Activated naive CD8-positive, alpha-beta T cell treated with anti-CD3 and anti-CD28 coated beads, Interleukin-2, amount 50 U/mL, for 24 hours (primary cell): ENCODE measurements around the gene PRDX6.
"Not testable (repeated sequence)": the region's sequence is repeated elsewhere in the genome, so short reads cannot be mapped to it uniquely, and the experiment has no call there.

Source experiments
- ATAC-seq: fragments of 150-1000 bp; cut with Tn5 transposase; one replicate; pipeline ENCODE4 v1.10.0; 2021
- DNase-seq: peaks from one replicate; pipeline ENCODE4 v3.0.0; 2021
- H3K27ac Mint-ChIP-seq: one replicate; pipeline ENCODE4 v1.8.0; 2021; ENCODE audit warnings: mild to moderate bottlenecking, mixed read lengths
- H3K27me3 Mint-ChIP-seq: one replicate; pipeline ENCODE4 v1.8.0; 2021; ENCODE audit warnings: mixed read lengths
- H3K36me3 Mint-ChIP-seq: one replicate; pipeline ENCODE4 v1.8.0; 2021; ENCODE audit warnings: low read depth, mixed read lengths
- H3K4me1 Mint-ChIP-seq: one replicate; pipeline ENCODE4 v1.8.0; 2021; ENCODE audit warnings: mixed read lengths
- H3K4me3 Mint-ChIP-seq: one replicate; pipeline ENCODE4 v1.8.0; 2021; ENCODE audit warnings: mild to moderate bottlenecking, moderate library complexity, mixed read lengths
- H3K9me3 Mint-ChIP-seq: one replicate; pipeline ENCODE4 v1.8.0; 2021; ENCODE audit warnings: mixed read lengths

PRDX6 gene

DNA sequence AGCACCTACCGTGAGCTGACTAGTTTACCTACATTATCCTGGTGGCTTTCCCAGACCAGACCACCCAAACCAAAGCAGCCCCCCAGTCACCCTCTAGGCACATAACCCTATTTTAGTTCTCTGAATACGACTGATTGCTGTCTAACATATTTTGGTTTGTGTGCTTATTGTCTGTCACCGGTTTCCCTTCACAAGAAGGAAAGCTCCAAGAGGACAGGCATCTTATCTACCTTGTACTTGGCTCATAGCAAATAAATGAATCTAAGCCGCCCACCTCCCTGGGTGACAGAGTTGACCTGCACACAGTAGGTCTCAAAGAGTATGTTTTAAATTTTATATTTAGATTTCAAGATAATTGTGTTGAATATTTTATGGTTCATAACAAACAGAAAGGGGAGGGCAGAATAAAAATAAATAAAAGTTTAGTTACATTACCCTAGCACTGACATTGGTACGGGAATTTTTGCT lies 904 bp upstream of the PRDX6 start:
- peak overlapping the region; percentile 87 for H3K4me3 Mint-ChIP-seq
- peaks cover 11% of the 10 kb centered on the region for H3K9me3 Mint-ChIP-seq
- no peak for DNase-seq
- ATAC-seq = no peak
- H3K4me1 Mint-ChIP-seq = peaks cover 50% of the 10 kb centered on the region
- no peaks in the 10 kb centered on the region for H3K27me3 Mint-ChIP-seq
- peak overlapping the region; percentile 89 for H3K27ac Mint-ChIP-seq
- peaks cover 31% of the 10 kb centered on the region for H3K36me3 Mint-ChIP-seq

DNA sequence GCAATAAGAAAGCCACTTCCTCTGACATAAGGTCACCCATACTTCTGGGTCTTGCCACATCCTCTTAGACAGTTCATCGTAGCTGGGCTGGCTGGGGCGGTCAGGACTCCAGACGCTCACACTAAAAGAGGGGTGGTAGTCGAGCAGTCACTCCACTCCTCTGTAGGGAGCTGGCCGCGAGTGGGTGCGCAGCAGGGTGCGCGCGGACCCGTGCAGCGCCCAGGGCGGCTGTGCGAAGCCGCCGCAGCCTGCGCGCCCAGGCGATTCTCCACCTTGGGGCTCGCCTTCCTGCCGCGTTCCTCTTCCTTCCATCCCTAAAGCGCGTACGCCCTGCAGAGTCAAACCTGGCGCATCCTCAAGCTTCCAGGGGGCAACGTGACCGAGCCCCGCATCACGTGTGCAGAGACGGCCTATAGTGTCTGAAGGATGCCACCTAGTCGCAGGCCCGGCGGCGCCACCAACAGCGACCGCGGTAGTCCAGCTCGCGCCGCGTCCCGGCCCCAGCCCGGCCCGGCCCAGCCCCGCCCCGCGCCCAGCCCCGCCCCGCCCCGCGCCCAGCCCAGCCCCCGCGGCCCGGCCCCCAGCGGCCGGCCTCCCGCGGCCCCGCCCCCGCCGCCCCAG lies 360 bp upstream of the PRDX6 start:
- Mint-ChIP-seq H3K27ac (peak overlapping the region; percentile 89), H3K36me3 (peaks cover 31% of the 10 kb centered on the region), H3K4me3 (peak overlapping the region; percentile 89), H3K27me3 (no peaks in the 10 kb centered on the region), H3K9me3 (peaks cover 5% of the 10 kb centered on the region), H3K4me1 (peaks cover 50% of the 10 kb centered on the region)
- ATAC-seq (peak; percentile 91), DNase-seq (peak; percentile 86)

DNA sequence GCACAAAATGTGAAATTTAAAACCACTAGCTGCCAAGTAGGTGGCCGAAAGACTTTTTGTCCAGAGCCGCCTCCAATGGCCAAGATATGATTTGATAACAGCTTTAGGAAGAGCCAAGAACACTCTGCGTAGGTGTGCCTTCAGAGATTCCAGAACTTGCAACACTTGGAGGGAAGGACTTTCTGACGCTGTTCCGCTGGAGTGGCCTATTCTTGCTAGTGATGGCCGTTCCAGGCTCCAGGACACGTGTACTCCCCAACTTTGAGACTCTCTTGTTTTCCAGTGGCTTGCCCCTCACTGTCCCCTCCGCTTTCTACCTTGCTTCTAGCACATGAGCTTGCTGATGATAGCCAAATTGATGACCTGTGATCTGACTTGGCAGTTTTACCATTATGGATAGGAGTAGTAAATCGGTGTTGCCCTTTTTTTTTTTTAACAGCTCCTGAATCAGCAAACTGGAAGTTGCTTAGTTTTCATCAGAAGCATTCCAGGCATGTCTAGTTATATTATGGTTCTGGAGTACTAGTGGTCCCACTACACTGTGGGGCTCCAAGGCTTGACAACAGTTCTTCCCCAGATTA lies 1.0 kb downstream of the PRDX6 start:
- Mint-ChIP-seq H3K9me3 (no peaks in the 10 kb centered on the region), H3K4me1 (peaks cover 51% of the 10 kb centered on the region), H3K4me3 (peak overlapping the region; percentile 89), H3K27me3 (no peaks in the 10 kb centered on the region), H3K27ac (peak overlapping the region; percentile 67), H3K36me3 (peaks cover 36% of the 10 kb centered on the region)
- no peak for DNase-seq
- no peak for ATAC-seq

DNA sequence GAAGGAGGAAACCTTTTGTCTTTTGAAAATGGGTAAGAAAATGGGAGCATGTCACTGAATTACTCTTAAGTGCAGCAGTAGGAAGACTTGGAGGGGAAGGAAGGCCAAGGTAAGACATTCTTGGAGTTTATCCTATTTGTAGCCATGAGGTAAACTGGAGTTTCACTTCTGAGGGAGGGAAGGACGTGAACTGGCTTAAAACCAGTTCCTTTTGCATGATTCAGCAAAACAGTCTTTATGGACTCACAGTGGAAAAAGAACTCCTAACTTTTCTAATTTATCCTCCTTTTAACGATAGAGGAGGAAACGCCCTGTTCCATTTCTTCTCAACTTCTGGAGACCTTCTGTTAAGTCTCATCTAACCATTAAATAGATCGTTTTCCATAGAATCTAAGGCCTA lies 2.5 kb downstream of the PRDX6 start:
- ATAC-seq (no peak), DNase-seq (no peak)
- H3K27ac Mint-ChIP-seq = peak overlapping the region; percentile 16
- peaks cover 45% of the 10 kb centered on the region for H3K36me3 Mint-ChIP-seq
- H3K4me3 Mint-ChIP-seq = peak overlapping the region; percentile 31
- no peaks in the 10 kb centered on the region for H3K9me3 Mint-ChIP-seq
- no peaks in the 10 kb centered on the region for H3K27me3 Mint-ChIP-seq
- H3K4me1 Mint-ChIP-seq = peaks cover 41% of the 10 kb centered on the region

DNA sequence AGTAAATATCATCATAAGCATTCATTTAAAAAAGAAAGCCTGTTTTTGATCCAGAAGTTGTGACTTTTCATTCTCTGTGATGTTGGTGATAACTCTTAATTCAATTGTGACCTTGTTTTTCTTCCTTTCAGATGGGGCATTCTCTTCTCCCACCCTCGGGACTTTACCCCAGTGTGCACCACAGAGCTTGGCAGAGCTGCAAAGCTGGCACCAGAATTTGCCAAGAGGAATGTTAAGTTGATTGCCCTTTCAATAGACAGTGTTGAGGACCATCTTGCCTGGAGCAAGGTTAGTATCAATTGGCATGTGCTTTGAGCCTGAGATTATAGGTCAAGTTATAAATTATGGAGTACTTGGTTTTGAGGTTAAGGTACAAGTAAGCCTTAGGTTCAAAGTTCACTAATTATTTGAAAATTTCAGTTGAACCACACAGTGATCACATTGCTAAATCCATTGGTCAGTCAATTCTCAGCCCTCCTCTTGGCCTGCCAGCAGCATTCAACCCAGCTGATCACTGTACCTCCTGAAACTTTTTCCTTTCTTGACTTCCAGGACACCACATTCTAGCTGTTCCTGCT lies 4.1 kb downstream of the PRDX6 start:
- Mint-ChIP-seq H3K27me3 (no peaks in the 10 kb centered on the region), H3K36me3 (peaks cover 58% of the 10 kb centered on the region), H3K9me3 (no peaks in the 10 kb centered on the region), H3K4me1 (peaks cover 25% of the 10 kb centered on the region), H3K4me3 (no peak overlapping the region), H3K27ac (no peak overlapping the region)
- no peak for ATAC-seq
- DNase-seq = no peak

DNA sequence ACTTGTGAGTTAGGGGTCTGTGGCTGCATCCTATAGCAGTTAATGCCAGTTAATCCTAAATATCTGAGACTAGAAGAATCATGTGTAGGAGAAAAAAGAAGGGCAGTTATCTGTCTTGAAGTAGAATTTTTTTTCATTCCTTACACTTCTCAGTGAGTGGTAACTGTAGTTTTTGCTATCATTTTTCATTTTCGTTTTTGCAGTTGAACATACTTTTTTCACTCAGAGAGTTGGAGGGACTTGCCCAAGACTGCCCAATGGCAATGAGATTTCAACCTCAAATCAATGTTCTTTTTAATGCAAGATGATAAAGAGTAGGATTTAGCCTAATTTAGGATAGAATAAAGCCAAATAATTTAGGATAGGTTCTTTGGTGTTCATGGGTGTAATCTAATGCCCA lies 5.5 kb downstream of the PRDX6 start:
- H3K4me1 Mint-ChIP-seq = peaks cover 25% of the 10 kb centered on the region
- peaks cover 70% of the 10 kb centered on the region for H3K36me3 Mint-ChIP-seq
- ATAC-seq (no peak), DNase-seq (no peak)
- no peak overlapping the region for H3K4me3 Mint-ChIP-seq
- H3K27ac Mint-ChIP-seq = no peak overlapping the region
- no peaks in the 10 kb centered on the region for H3K9me3 Mint-ChIP-seq
- no peaks in the 10 kb centered on the region for H3K27me3 Mint-ChIP-seq

DNA sequence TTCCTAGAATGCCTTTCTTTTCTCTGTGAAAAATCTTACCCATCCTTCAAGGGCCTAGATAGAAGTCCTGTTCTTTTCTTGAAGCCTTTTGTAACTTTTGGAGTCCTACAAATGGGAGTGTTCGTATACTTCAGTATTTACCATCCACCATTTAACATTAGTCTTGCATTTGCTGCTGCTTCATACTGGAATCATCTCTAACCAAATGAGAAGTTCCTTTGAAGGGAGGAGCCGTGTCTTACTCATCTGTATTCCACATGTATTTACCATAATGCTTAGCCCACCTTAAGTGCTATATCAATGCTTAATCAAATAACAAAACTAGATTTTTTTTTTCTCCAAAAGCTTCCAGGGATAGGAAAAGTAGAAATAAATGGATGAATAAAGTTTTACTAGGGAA lies 7.1 kb downstream of the PRDX6 start:
- no peak for DNase-seq
- H3K27me3 Mint-ChIP-seq = no peaks in the 10 kb centered on the region
- H3K4me1 Mint-ChIP-seq = peaks cover 12% of the 10 kb centered on the region
- H3K4me3 Mint-ChIP-seq = no peak overlapping the region
- ATAC-seq = no peak
- H3K36me3 Mint-ChIP-seq = peaks cover 81% of the 10 kb centered on the region
- H3K9me3 Mint-ChIP-seq = no peaks in the 10 kb centered on the region
- H3K27ac Mint-ChIP-seq = no peak overlapping the region

DNA sequence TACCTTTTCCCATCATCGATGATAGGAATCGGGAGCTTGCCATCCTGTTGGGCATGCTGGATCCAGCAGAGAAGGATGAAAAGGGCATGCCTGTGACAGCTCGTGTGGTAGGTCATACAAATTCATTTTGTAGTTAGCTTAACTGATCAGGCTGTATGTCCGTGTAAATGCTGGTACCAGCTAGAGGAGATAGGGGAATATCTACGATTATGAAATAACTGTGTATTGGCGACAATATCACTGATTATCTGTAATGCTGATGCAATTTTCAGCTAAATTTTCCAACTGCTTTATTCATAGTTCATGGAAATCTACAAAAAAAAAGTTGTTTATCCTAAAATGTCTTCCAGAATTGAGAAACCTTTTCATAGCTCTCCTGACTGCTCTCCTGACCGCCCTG lies 8.3 kb downstream of the PRDX6 start:
- no peak for ATAC-seq
- Mint-ChIP-seq H3K27me3 (no peaks in the 10 kb centered on the region), H3K4me1 (peaks cover 1% of the 10 kb centered on the region), H3K27ac (peak overlapping the region; percentile 19), H3K36me3 (peaks cover 73% of the 10 kb centered on the region), H3K4me3 (no peak overlapping the region), H3K9me3 (no peaks in the 10 kb centered on the region)
- DNase-seq = no peak

DNA sequence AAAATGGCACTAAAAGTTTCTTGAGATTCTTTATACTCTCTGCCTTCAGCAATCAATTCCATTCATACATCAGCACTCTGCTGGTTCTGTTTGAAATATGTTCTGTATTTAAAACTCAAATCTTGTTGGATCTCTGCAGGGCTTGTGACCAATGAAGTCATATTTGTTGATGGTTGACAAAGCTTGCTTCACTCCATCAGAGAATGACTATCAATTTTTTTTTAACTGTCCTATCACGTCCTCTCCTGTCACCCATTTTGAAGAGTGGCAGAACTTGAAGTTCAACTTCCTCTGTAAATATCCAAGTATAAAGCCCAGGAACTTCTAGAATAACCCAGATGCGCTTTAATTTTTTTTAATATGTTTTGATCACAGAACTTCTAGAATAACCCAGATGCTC lies 10.9 kb downstream of the PRDX6 start:
- Mint-ChIP-seq H3K36me3 (peaks cover 54% of the 10 kb centered on the region), H3K27ac (no peak overlapping the region), H3K27me3 (no peaks in the 10 kb centered on the region), H3K4me1 (no peaks in the 10 kb centered on the region), H3K4me3 (no peak overlapping the region), H3K9me3 (no peaks in the 10 kb centered on the region)
- no peak for ATAC-seq
- no peak for DNase-seq

DNA sequence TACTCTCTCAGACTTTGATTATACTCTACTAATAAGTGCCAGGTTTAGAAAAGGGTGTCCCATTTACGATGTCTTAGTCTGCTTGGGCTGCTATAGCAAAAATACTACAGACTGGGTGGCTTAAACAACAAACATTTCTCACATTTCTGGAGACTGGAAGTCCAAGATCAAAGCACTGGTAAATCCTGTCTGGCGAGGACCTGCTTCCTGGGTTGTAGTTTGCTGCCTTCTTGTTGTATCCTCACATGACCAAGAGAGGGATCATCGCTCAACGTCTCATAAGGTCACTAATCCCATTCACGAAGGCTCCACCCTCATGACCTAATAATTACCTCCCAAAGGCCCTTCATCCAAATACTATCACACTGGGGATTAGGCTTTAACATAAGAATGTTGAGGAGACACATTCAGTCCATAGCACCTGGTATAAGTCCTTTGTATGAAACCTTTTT lies 12.0 kb downstream of the PRDX6 start:
- no peaks in the 10 kb centered on the region for H3K4me1 Mint-ChIP-seq
- no peak overlapping the region for H3K4me3 Mint-ChIP-seq
- H3K9me3 Mint-ChIP-seq = no peaks in the 10 kb centered on the region
- ATAC-seq (no peak), DNase-seq (no peak)
- H3K27me3 Mint-ChIP-seq = no peaks in the 10 kb centered on the region
- H3K36me3 Mint-ChIP-seq = peaks cover 54% of the 10 kb centered on the region
- H3K27ac Mint-ChIP-seq = no peak overlapping the region

DNA sequence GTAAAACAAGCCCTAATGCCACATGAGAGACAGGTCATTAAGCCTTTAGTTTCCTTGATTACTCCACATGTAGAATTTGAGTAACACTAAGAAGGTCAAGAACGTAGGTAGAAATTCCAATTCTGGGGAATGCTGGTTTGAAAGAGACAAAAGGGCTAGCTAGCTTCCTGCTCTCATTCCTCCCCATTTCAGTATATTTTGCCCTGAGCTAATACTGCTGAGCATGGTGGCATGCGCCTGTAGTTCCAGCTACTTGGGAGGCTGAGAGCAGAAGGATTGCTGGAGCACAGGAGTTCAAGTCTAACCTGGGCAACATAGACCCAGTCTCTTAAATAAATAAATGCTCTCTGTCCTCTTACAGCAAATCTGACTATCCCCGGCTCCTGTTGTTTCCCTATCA lies 12.8 kb downstream of the PRDX6 start:
- Mint-ChIP-seq H3K36me3 (peaks cover 46% of the 10 kb centered on the region), H3K27ac (no peak overlapping the region), H3K4me3 (no peak overlapping the region), H3K4me1 (no peaks in the 10 kb centered on the region), H3K9me3 (no peaks in the 10 kb centered on the region), H3K27me3 (no peaks in the 10 kb centered on the region)
- ATAC-seq (no peak), DNase-seq (no peak)

DNA sequence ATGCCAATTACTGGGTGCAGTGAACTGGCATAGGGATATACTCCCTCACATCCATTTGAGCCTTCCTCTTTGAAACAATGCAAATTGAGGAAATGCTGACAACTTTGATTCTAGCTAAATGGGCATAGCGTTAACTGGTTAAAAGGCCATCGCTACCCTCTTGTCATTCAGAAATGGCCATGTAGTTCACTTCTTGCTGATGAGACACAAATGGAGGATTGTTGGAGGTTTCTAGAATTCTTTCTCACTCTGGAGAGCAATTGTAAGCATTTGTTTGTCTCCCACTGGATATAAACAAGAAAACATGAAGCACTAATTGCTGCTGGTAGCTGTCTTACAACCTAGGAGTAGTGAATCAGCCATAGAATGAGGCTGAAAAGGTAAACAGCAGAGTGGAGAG lies 14.4 kb downstream of the PRDX6 start:
- Mint-ChIP-seq H3K27me3 (no peaks in the 10 kb centered on the region), H3K27ac (no peak overlapping the region), H3K4me3 (no peak overlapping the region), H3K4me1 (no peaks in the 10 kb centered on the region), H3K9me3 (no peaks in the 10 kb centered on the region), H3K36me3 (peaks cover 33% of the 10 kb centered on the region)
- ATAC-seq = no peak
- no peak for DNase-seq

DNA sequence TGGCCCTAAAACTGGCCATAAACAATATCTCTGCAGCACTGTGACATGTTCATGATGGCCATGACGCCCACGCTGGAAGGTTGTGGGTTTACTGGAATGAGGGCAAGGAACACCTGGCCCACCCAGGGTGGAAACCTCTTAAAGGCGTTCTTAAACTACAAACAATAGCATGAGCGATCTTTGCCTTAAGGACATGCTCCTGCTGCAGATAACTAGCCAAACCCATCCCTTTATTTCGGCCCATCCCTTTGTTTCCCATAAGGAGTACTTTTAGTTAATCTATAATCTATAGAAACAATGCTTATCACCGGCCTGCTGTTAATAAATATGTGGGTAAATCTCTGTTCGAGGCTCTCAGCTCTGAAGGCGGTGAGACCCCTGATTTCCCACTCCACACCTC lies 16.0 kb downstream of the PRDX6 start:
- not testable (repeated sequence) for DNase-seq, H3K4me1 Mint-ChIP-seq, H3K9me3 Mint-ChIP-seq, H3K27ac Mint-ChIP-seq, ATAC-seq, H3K4me3 Mint-ChIP-seq, H3K27me3 Mint-ChIP-seq
- peaks cover 20% of the 10 kb centered on the region for H3K36me3 Mint-ChIP-seq

DNA sequence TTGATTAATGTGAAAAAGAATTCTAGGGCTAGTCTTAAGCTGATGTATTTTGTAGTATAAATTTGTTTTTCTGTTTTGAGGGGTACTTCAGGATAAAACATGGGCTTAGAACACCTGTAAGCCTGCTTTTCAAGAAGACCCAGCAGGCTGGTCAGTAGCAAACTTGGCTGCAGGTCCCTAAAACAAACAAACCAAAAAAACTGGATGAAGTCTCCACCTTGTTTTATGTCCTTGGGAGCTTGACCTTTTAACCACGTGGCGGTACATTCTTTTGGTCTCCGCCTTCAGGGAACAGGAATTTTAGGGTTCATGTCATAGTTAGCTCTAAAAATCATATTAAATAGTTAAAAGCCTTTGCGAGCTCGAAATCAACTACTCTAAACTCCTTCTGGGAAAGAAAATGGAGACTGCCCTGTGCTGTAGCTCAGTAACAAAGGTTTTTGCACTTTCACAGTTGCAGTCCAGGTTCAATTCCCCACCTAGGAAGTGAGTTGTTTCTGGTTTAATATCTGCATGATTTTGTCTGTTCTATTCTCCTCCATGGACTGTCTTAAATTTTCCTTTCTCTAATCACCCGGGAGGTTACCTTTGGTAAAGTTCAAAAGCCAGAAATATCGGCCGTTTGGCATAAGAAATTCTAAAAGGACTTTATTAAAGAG lies 18.6 kb downstream of the PRDX6 start:
- H3K27me3 Mint-ChIP-seq = no peaks in the 10 kb centered on the region
- H3K27ac Mint-ChIP-seq = no peak overlapping the region
- ATAC-seq (no peak), DNase-seq (no peak)
- H3K36me3 Mint-ChIP-seq = peaks cover 6% of the 10 kb centered on the region
- no peak overlapping the region for H3K4me3 Mint-ChIP-seq
- peaks cover 9% of the 10 kb centered on the region for H3K9me3 Mint-ChIP-seq
- H3K4me1 Mint-ChIP-seq = no peaks in the 10 kb centered on the region

DNA sequence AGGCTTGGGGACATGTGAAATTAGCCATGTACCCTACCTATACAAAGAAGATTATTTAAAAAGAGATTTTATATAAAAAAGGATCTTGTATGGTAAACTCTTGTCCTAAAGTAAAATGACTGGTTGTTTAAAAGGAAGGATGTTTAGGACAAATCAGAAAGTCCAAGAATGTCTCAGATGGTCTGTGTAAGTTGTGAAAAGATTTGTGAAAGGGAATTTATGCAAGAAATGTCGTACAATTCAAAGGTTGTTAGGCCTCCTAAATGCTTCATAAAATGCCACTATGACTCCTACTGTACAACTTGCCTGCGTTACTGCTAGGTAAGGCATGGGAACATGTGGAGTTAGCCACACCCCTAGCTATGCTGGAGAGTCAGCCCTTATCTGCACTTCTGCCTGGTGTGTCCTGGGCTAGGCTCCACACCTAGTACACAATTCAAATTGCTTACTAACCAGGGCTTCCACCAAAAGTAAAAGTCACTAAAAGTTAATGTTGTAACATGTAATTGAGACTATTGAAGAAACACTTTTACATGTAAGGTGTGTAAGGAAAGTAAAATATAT lies 19.7 kb downstream of the PRDX6 start:
- ATAC-seq (no peak), DNase-seq (no peak)
- Mint-ChIP-seq H3K36me3 (peaks cover 6% of the 10 kb centered on the region), H3K27ac (no peak overlapping the region), H3K4me3 (no peak overlapping the region), H3K9me3 (peaks cover 9% of the 10 kb centered on the region), H3K4me1 (no peaks in the 10 kb centered on the region), H3K27me3 (no peaks in the 10 kb centered on the region)
